ENCODE results near the gene NTN1.

Gene NTN1

GRCh38 chr17:9205520-9206409, 184.5 kb downstream of the NTN1 start:
- Histone ChIP-seq H3F3A (ENCODE audit: control insufficient read depth, insufficient read depth) (no peaks in the 10 kb centered on the region), H3K9me3 (ENCODE audit: control insufficient read depth, insufficient read depth, low read length) (no peaks in the 10 kb centered on the region), H3K4me2 (ENCODE audit: low read length) (no peak overlapping the region), H3K79me2 (ENCODE audit: control insufficient read depth, low read length) (no peaks in the 10 kb centered on the region), H3K9me2 (replicated peaks; ENCODE audit: control insufficient read depth, low read length) (no peaks in the 10 kb centered on the region), H3K27ac (ENCODE audit: low read depth, low read length) (no peak overlapping the region), H3K4me3 (ENCODE audit: low read length) (no peak overlapping the region), H3K4me1 (ENCODE audit: control insufficient read depth, low read length) (peaks cover 12% of the 10 kb centered on the region), H3K27me3 (ENCODE audit: control insufficient read depth, low read length) (no peaks in the 10 kb centered on the region), H3K36me3 (ENCODE audit: control insufficient read depth, low read length) (no peaks in the 10 kb centered on the region), H4K20me1 (ENCODE audit: control insufficient read depth, insufficient read depth, low read depth, low read length) (no peaks in the 10 kb centered on the region)
- TF ChIP-seq CTCF (IDR thresholded peaks at IDR 0.05; ENCODE audit: low read depth, low read length, poor library complexity, severe bottlenecking) = no peak

GRCh38 chr17:9206410-9206703, 185.0 kb downstream of the NTN1 start:
- Histone ChIP-seq H3K9me2 (replicated peaks; ENCODE audit: control insufficient read depth, low read length) (no peaks in the 10 kb centered on the region), H3K27ac (ENCODE audit: low read depth, low read length) (no peak overlapping the region), H3K36me3 (ENCODE audit: control insufficient read depth, low read length) (no peaks in the 10 kb centered on the region), H3K4me1 (ENCODE audit: control insufficient read depth, low read length) (peaks cover 12% of the 10 kb centered on the region), H3K4me3 (ENCODE audit: low read length) (no peak overlapping the region), H3F3A (ENCODE audit: control insufficient read depth, insufficient read depth) (no peaks in the 10 kb centered on the region), H3K27me3 (ENCODE audit: control insufficient read depth, low read length) (no peaks in the 10 kb centered on the region), H3K4me2 (ENCODE audit: low read length) (no peak overlapping the region), H3K9me3 (ENCODE audit: control insufficient read depth, insufficient read depth, low read length) (no peaks in the 10 kb centered on the region), H3K79me2 (ENCODE audit: control insufficient read depth, low read length) (no peaks in the 10 kb centered on the region), H4K20me1 (ENCODE audit: control insufficient read depth, insufficient read depth, low read depth, low read length) (no peaks in the 10 kb centered on the region)
- TF ChIP-seq CTCF (IDR thresholded peaks at IDR 0.05; ENCODE audit: low read depth, low read length, poor library complexity, severe bottlenecking) (no peak), EZH2phosphoT487 (IDR thresholded peaks at IDR 0.05; ENCODE audit: borderline replicate concordance, low read length) (no peak)

- peaks cover 12% of the 10 kb centered on the region for H3K4me1 ChIP-seq (ENCODE audit: control insufficient read depth, low read length)
- H3K27me3 ChIP-seq (ENCODE audit: control insufficient read depth, low read length) = no peaks in the 10 kb centered on the region
- no peaks in the 10 kb centered on the region for H3K79me2 ChIP-seq (ENCODE audit: control insufficient read depth, low read length)
- H3K27ac ChIP-seq (ENCODE audit: low read depth, low read length) = no peak overlapping the region
- H3K4me2 ChIP-seq (ENCODE audit: low read length) = no peak overlapping the region
- TF ChIP-seq EZH2phosphoT487 (IDR thresholded peaks at IDR 0.05; ENCODE audit: borderline replicate concordance, low read length) = no peak
- TF ChIP-seq CTCF (IDR thresholded peaks at IDR 0.05; ENCODE audit: low read depth, low read length, poor library complexity, severe bottlenecking) = no peak
- no peaks in the 10 kb centered on the region for H3K9me3 ChIP-seq (ENCODE audit: control insufficient read depth, insufficient read depth, low read length)
- no peaks in the 10 kb centered on the region for H3F3A ChIP-seq (ENCODE audit: control insufficient read depth, insufficient read depth)
- H4K20me1 ChIP-seq (ENCODE audit: control insufficient read depth, insufficient read depth, low read depth, low read length) = no peaks in the 10 kb centered on the region
- no peak overlapping the region for H3K4me3 ChIP-seq (ENCODE audit: low read length)
- H3K9me2 ChIP-seq (replicated peaks; ENCODE audit: control insufficient read depth, low read length) = no peaks in the 10 kb centered on the region
- H3K36me3 ChIP-seq (ENCODE audit: control insufficient read depth, low read length) = no peaks in the 10 kb centered on the region
These were observed 185.5 kb downstream of the NTN1 start for GRCh38 chr17:9206741-9207332.

Measured in DOHH2 (cell line).